C1 segment of cervical spinal cord (tissue), 14 donors: ENCODE results near the gene GRID2IP.

Source experiments
- DNase-seq, 14 donors: peaks; one replicate each; lab custom pipeline; 2025; lab: John Stamatoyannopoulos, UW

Gene GRID2IP

DNA sequence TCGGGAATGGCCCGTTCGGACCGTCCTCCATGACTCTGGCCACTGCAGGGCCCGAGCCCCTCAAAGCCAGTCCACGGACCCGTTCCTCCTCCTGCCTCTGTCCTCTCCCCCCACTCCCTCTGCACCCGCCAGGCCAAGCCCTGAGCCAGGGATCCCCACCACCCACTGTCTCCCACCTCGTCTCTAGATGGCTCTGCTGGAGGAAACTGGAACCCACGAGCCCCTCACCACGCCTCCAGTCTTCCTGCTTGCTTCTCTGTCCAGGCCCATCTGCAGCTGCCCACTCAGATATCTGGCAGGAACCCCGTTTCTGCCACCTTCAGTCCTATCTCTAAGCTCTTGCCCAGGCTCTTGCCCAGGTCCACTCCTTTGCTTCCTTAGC is 24.3 kb downstream of the GRID2IP start:
- DNase-seq: no peak

DNA sequence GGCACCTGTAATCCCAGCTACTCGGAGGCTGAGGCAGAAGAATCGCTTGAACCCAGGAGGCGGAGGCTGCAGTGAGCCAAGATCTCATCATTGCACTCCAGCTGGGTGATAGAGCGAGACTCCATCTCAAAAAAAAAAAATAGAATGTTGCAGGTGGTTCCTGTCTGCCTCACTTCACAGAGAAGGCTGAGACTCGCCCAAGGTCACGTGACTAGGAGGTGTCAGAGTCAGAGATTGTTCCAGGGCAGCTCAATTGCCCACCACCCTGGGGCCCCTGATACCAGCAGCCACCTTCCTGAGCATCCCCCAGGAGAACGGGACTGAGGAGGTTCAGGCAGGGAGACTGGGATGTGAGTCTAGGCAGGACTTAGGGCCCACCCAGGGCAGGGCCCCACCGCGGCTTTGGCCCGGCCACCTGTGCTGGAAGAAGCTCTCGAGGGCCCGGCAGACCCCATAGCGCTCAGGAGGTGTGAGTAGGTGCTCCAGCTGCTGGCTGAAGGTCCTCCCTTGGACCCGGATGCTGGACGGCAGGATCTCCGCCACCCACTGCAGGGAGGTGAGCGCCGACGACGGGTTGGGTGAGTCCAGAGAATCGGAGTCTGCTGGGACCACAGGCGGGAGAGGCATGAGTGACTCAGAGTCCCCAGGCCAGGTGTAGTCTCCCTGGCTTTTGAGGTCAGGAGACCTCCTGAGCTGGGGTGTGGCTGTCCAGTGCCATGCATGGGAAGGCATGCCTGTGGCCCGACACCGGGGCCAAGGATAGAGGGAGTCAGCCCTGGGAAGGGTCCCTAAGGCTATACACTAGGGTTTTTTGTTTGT is 30.9 kb downstream of the GRID2IP start:
- no peak for DNase-seq

GRCh38 chr7:6516387-6516983 is 34.8 kb downstream of the GRID2IP start:
- peak in 11 of 14 donors; percentile 26 to 76 (median 57) for DNase-seq

DNA sequence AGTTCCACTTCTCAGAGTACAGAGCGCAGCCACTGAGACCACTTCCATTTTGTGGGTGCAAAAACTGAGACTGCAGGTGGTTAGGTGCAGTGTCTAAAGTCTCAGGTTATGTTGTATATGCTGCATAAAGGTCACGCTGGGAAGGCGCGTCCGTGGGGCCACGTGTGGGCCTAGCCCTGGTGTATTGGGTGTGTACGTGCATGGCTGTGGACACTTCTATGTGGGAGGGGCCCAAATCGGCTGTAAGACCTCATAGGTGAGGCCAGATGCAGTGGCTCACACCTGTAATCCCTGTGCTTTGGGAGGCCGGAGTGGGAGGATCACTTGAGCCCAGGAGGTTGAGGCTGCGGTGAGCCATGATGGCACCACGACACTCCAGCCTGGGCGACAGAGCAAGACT is 37.7 kb downstream of the GRID2IP start:
- no peak for DNase-seq

- DNase-seq: no peak
Observed at GRCh38 chr7:6512892-6513291, 38.4 kb downstream of the GRID2IP start.

GRCh38 chr7:6510476-6511133 is 40.7 kb downstream of the GRID2IP start:
- no peak for DNase-seq

DNA sequence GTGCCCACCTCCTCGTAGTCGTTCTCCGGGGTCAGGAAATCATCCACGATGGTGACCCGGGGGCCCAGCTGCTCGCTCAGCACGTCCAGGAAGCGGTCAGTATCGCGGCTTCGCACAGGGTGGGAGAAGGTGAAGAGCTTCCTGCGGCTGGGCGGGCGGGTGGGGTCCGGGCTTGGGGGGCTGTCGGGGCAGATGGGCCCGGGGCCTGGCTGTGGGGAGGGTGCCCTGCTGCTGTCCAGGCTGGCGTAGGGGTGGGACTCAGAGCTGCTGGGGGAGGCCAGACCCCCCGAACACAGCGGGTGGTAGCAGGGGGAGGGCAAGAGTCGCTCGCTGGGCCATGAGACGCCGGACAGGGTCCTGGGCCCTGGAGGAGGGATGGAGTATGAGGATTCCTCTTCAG is 42.3 kb downstream of the GRID2IP start:
- DNase-seq: no peak

- no peak for DNase-seq
Observed at GRCh38 chr7:6508539-6508938, 42.7 kb downstream of the GRID2IP start.

DNA sequence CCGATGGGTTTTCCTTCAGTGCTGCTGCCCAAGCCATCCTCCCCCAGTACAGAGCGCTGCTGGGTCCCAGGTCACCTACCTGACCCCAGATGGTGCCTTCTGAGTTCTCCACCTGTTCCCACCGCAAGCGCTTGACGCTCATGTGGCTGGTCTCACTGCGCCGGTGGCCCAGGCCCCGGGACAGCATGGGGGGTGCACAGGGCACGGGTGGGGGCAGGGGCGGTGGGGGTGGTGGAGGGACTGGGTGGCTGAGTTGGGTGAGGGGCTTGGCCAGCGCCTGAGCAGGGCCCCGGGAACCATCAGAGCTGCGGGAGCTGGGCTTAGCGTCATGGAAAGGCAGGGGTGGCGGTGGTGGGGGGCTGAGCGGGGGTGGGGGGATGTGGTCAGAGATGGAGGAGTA is 43.4 kb downstream of the GRID2IP start:
- DNase-seq: no peak

GRCh38 chr7:6505685-6506559 is 45.3 kb downstream of the GRID2IP start:
- no peak for DNase-seq

DNA sequence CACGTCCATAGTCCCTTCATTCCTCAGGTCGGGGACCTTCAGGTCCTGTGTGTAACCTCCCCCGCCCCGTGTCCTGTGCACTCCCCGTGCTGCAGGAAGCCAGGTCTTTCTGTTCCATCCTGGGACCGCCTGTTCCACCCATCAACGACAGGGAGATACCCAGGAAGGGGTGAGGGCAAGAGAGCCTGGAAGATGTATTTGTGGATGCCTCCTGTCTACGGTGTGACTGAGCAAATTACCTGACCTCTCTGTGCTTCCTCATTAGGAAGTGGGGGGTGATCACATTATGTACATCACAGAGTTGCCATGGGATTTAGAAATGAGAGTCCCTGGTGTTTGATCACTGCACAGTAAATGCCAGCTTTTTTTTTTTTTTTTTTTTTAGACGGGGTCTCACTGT is 46.3 kb downstream of the GRID2IP start:
- DNase-seq: no peak

DNA sequence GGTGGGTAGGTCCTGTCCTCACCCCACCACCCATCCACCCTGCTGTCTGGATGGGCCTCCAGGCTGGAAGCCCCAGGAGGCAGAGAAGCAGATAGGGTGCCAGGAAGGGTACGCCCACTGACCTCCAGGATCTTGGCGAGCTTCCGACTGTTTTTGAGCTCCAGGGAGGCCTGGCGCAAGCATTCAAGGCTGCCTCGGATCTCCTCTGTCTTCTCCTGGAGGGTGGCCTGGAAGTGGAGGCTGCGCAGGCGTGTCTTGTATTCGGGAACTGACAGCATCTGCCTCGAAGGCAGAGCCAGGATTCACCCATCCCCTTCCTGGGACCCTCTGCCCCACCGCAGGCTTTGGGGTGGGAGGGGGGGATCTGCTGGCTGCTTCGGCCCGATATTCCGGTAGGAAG is 48.4 kb downstream of the GRID2IP start:
- no peak for DNase-seq

- no peak for DNase-seq
Observed at GRCh38 chr7:6501586-6502564, 49.4 kb downstream of the GRID2IP start.

- peak in 2 of 14 donors; percentile 2 to 95 for DNase-seq
Observed at GRCh38 chr7:6500691-6501090, 50.6 kb downstream of the GRID2IP start.

DNA sequence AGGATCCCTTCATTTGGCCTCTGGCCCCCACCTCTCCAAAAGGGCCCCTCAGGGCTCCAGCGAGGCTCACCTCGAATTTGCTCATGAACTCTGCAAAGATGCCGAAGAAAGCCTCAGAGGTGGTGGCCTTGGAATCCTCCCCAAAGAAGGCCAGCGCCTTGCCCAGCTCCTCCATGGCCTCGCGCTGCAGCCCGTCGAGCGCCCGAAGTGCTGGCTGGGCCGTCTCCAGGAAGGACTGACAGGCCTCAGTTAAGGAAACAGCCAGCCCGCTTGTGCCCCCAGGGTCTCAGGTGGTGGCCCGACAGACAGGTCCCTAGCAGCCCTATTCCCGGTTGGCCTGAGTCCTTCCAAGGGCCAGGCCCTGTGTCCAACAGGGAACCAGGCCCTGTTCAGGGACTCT is 53.3 kb downstream of the GRID2IP start:
- DNase-seq: no peak

- DNase-seq: no peak
Observed at GRCh38 chr7:6497637-6497905, 53.7 kb downstream of the GRID2IP start.

- DNase-seq: no peak
Observed at GRCh38 chr7:6496842-6497636, 54.2 kb downstream of the GRID2IP start.

GRCh38 chr7:6495597-6496262 is 55.5 kb downstream of the GRID2IP start:
- DNase-seq: no peak

DNA sequence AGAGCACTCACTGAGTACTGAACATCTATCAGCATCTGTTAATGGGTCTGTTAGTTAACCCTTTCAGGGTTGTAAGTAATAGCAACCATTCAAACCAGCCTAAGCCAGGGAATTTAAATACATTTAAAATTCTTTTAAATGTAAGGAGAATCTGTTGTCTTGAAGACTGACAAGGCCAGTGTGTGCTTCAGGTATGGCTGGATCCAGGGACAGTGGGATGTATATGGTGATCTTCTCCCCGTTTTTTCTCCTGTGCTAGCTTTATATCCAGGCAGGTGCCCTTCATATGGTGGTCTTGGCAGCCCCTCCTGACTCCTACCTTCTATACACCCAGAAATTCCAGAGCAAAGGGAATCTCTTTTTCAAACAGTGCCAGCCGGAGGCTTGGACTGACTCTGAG is 56.9 kb downstream of the GRID2IP start:
- no peak for DNase-seq

DNA sequence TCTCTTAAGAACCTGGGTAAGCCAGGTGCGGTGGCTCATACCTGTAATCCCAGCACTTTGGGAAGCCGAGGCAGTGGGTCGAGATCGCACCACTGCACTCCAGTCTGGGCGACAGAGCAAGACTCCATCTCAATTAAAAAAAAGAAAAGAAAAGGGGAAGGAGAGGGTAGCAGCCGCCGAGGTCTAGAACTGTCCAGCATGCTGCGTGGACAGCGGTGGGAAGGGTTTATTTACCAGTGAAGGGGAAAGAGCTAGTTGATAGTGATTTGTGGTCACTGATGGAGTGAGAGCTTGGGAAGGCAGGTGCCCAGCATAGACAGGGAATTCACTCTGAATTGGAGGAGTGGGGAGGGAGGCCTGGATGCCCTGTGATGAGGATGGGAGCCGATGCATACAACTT is 60.1 kb downstream of the GRID2IP start:
- no peak for DNase-seq
